ENCODE results near the gene EXTL1.

The EXTL1 gene

DNA sequence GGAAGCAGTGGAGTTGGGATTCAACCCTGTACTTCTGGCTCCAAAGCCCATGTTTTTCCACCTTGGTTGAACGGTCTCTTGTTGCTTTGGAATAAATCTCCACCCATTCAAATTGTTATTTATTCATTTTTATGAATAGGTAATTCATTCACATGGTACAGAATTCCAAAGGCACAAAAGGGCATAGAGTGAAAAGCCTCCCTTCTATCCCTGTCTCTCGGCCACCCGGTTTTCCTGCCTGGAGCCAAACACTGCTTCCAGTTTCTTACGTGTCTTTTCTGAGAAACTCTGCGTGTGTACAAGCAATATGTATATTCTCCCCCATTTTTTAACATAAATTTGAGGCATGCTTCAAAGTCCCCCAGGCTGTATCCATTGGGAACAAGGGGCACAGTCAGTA lies 3.9 kb downstream of the EXTL1 start:
- DNase-seq: no peak

DNA sequence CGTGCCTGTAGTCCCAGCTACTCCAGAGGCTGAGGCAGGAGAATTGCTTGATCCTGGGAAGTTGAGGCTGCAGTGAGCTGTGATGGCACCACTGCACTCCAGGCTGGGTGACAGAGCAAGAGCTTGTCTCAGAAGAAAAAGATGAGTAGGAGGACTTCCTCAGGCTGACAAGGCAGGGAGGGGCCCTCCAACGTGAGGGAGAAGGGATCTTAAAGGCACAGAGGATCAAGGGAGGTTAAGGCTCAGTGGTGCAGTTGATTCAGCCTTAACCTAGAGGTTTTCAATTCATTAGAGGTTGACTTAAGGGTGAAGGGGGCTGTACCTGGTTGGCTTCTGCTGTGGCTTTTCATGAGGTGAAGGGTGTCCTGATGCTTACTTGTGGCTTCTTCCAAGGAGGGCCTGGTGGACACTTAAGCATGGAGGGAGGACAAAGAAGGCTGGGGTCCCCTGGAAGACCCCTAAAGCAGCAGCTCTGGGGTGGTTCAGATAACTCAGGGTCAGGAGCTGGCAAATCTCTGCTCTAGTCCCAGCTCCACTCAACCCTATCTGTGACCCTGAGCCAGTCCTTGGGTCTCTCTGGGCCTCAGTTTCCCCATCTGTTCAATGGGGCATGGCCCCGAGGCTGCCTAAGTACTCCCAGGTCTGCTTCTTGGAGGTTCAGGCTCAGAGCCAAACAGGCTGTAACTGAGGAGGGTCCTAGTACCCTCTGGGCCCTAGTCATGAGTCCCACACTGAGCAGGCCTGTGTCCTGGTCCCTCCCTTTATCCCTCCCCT lies 6.3 kb downstream of the EXTL1 start:
- DNase-seq: no peak

- DNase-seq: peak; percentile 65
Measured at GRCh38 chr1:26028490-26028980, 7.0 kb downstream of the EXTL1 start.

- no peak for DNase-seq
Measured at GRCh38 chr1:26029054-26029863, 7.7 kb downstream of the EXTL1 start.

GRCh38 chr1:26029864-26030481 lies 8.4 kb downstream of the EXTL1 start:
- no peak for DNase-seq

DNA sequence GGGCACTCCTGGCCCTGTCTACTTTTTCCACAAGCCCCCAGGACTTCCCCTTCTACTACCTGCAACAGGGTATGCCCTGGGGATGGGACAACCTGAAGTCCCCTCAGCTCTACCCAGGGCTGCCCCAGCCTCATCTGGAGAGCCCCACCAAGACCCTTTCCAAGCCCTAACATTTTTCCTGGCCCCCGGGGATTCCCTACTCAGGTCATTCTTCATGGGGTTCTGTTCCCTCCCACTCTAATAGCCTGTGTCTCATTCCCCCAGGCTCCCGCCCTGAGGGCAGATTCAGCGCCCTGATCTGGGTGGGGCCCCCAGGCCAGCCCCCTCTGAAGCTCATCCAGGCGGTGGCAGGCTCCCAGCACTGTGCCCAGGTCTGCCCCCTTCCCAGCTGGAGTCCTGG lies 9.6 kb downstream of the EXTL1 start:
- DNase-seq: no peak

DNA sequence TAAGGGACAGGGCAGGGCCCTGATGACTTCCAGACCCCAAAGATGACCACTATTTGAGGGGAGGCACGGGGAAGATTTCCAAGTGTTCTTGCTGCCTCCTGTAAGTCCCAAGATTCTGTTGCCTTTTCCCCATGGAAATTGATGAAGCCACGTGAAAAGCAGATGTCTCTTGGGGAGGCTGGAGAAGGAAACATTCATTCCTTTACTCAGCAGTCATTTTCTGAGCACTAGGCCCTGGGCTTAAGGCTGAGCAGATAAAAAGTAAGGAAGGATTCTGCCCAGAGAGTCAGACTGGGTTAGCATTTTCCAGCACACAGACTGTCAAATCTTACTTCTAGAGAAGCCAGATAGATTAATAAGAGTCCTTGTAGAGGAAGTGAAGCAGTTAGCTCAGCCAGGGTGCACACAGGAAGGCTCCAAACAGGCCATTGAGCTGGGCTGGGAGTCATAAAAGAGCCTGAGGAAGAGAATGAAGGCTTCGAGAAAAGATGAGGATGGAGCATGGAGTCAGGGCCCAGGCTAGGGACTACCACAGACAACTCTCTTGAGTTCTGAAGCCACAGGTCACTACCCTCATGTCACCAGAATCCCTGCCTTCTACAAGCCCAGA lies 10.1 kb downstream of the EXTL1 start:
- no peak for DNase-seq

GRCh38 chr1:26032656-26033357 lies 11.2 kb downstream of the EXTL1 start:
- DNase-seq: no peak

DNA sequence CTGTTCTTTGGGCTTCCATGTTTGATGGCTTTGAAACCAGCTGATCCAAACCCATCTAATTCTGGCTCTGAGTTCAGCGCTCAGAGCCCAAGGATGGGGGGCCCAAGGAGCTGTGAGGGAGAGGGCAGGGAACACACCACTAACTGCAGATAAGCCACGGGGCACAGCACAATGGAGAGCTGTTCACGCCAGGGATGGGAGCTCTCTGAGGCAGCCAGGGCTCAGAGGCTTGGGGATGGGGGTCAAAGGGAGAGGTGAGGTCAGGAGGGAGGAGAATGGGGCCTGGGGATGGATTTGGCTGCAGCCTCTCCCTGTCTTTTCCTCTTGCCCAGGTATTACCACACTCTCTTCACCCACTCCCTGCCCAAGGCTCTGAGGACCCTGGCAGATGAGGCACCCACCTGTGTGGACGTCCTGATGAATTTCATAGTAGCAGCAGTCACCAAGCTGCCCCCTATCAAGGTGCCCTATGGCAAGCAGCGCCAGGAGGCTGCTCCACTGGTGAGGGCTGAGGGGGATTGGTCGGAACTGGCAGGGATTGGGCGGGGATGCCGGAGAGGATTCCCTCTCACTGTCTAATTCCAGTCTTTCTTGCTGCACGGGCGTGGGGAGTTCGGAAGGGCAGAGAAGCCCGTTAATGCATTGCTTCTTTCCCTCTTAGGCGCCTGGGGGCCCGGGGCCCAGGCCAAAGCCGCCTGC lies 13.1 kb downstream of the EXTL1 start:
- no peak for DNase-seq

- DNase-seq: peak; percentile 93
Measured at GRCh38 chr1:26035203-26035958, 13.8 kb downstream of the EXTL1 start.

DNA sequence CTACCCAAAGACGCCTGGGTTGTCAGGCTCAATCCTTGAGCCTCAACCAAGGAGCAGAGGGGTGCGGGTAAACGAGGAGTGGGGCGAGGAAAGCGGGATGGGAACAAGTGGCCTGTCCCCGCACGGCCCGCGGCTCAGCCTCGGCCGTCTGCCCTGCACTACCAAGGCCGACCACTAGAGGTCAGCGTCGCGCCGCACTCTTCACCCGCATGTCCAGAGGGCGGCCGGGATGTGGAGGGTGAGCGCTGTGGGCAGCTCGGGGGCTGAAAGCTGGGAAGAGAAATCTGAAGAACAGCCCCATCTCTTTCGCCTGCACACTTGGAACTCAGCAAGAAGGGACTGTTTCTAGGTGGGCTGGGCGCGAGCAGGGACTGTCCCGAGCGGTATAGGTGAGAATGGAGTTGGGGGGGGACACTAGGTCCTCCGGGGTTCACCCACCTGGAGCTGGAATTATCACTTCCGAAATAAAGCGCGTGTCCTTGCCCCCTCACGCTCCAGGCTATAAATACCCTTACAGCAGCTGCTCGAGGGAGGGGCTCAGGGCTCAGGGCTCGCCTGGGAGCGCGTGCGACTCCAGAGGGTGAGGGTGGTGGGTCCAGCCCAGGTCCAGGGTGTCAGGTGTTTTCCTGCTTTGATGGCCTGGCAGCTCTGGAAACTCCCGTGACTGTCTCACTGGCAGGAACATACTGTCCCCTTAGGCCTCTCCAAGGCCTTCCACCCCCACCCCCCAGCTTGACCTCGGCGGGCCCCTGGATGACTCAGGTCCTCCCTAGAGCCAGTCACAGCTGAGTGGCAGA lies 14.6 kb downstream of the EXTL1 start:
- peak; percentile 86 for DNase-seq

GRCh38 chr1:26036756-26037281 lies 15.2 kb downstream of the EXTL1 start:
- DNase-seq: no peak

- no peak for DNase-seq
Measured at GRCh38 chr1:26037904-26038303, 16.3 kb downstream of the EXTL1 start.

GRCh38 chr1:26038477-26038876 lies 16.9 kb downstream of the EXTL1 start:
- DNase-seq: no peak

- no peak for DNase-seq
Measured at GRCh38 chr1:26038904-26039303, 17.3 kb downstream of the EXTL1 start.

DNA sequence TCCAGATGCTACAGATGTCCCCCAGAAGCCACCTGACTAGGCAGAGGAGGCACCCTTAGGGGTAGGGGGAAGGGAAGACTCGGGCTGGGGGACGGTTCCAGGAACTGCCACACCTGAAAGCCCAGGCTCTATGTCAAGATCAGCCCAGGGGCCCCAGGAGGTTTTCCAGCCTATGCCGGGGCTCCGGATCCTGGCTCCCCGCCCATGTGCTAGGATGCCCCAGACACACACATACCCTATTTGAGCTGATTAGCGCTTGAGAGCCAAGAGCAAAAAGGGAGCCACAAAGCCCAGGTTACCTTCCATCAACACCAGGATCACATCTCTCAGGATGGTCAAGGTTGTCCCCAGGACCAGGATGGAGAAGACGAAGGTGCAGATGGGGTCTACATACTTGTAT lies 19.8 kb downstream of the EXTL1 start:
- DNase-seq: no peak

DNA sequence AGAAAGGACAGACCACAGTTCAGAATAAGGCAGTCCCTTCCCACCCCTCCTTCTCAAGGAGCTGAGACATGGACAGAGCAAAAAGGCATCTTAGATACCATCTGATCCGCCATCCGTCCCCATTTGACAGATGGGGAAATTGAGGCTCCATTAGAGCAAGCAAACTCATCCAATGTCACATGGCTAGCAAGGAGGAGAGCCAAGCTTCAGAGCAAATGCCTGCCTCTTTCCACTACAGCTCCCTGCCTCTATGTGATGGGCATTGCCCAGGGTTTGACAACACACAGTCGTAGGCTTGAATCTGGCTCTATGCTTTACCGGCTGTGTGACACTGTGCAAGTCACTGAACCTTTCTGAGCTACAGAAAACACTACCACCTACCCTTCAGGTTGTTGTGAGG lies 20.4 kb downstream of the EXTL1 start:
- no peak for DNase-seq

- no peak for DNase-seq
Measured at GRCh38 chr1:26043765-26044164, 22.2 kb downstream of the EXTL1 start.

DNA sequence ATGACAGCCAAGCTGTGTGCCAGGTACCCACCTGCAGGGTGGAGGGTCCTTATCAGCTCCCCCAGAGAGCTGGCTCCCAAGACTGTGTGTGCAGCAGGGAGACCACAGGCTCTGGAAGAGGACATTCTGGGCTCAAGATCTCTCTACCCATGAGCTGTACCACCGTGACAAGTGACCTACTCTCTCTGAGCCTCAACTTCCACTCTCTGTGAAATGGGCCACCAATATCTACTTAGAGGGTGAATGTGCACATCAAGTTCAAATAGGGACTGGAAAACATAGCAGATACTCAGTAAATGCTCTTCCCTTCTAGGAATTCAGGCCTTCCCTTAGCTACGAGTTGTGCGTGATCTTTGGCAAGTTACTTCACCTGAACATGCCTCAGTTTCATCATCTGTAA lies 22.8 kb downstream of the EXTL1 start:
- DNase-seq: no peak

Data from right hindlimb (tissue), 1 donor.